Ishikawa (cell line): ENCODE results near the gene INPP5E.

Experiments
- CEBPB ChIP-seq: IDR thresholded peaks from 2 replicates; pipeline ENCODE4 v1.6.1; 2012
- CREB1 ChIP-seq: IDR thresholded peaks from 2 replicates; pipeline ENCODE4 v1.6.1; 2012; ENCODE audit warnings: low read depth
- EGR1 ChIP-seq: IDR thresholded peaks from 2 replicates; pipeline ENCODE4 v1.6.1; 2012
- EP300 ChIP-seq: IDR thresholded peaks from 2 replicates; pipeline ENCODE4 v1.6.1; 2012; ENCODE audit warnings: borderline replicate concordance
- FOXM1 ChIP-seq: IDR thresholded peaks from 2 replicates; pipeline ENCODE4 v1.6.1; 2012; ENCODE audit warnings: low read depth, borderline replicate concordance
- NFIC ChIP-seq: IDR thresholded peaks from 2 replicates; pipeline ENCODE4 v1.6.1; 2012
- RAD21 ChIP-seq: IDR thresholded peaks from 2 replicates; pipeline ENCODE4 v1.6.1; 2012; ENCODE audit warnings: low read depth
- TAF1 ChIP-seq: IDR thresholded peaks from 2 replicates; pipeline ENCODE4 v1.6.1; 2012; ENCODE audit warnings: low read depth, mild to moderate bottlenecking
- TCF12 ChIP-seq: IDR thresholded peaks from 2 replicates; pipeline ENCODE4 v1.6.1; 2012; ENCODE audit warnings: low read depth
- TEAD4 ChIP-seq: IDR thresholded peaks from 2 replicates; pipeline ENCODE4 v1.6.1; 2012
- YY1 ChIP-seq: IDR thresholded peaks from 2 replicates; pipeline ENCODE4 v1.6.1; 2012; ENCODE audit warnings: low read depth
- ZBTB7A ChIP-seq: IDR thresholded peaks from 2 replicates; pipeline ENCODE4 v1.6.1; 2012; ENCODE audit warnings: low read depth
- TF ChIP-seq, protein P1 (sequence below): IDR thresholded peaks from 2 replicates; pipeline ENCODE4 v1.6.1; 2012
- TF ChIP-seq, protein P2 (sequence below): IDR thresholded peaks from 2 replicates; pipeline ENCODE4 v1.6.1; 2012
- TF ChIP-seq, protein P3 (sequence below): IDR thresholded peaks from 2 replicates; pipeline ENCODE4 v1.6.1; 2012; ENCODE audit warnings: low read depth, mild to moderate bottlenecking

The INPP5E gene

DNA sequence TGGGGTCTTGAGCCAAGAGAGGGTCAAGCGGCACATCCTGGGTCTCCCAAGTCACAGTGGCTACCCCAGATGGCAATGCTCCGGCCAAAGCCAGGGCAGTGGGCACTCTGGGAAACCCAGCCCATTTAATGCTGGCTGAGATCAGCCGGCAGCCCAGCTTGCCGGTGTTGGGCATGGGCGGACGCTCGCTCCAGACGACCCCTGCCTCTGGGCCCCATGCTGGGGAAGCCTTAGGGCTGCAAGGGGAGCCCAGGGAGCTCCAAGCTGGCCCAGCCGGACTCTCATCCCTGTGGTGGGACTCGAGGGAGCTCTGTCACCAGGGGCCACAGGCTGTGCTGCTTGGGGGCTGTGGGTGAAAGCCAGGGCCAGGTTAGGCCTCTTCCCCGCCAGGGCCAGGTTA is 60.2 kb downstream of the INPP5E start:
- TF ChIP-seq TAF1: no peak
- TF ChIP-seq RAD21: no peak
- no peak for TF ChIP-seq FOXM1
- TF ChIP-seq CREB1: no peak
- no peak for TF ChIP-seq EP300
- TF ChIP-seq TCF12: no peak
- TF ChIP-seq, protein P1, sequence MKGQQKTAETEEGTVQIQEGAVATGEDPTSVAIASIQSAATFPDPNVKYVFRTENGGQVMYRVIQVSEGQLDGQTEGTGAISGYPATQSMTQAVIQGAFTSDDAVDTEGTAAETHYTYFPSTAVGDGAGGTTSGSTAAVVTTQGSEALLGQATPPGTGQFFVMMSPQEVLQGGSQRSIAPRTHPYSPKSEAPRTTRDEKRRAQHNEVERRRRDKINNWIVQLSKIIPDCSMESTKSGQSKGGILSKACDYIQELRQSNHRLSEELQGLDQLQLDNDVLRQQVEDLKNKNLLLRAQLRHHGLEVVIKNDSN: no peak
- TF ChIP-seq CEBPB: no peak
- no peak for TF ChIP-seq YY1
- TF ChIP-seq, protein P2, sequence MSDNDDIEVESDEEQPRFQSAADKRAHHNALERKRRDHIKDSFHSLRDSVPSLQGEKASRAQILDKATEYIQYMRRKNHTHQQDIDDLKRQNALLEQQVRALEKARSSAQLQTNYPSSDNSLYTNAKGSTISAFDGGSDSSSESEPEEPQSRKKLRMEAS: no peak
- TF ChIP-seq EGR1: no peak
- TF ChIP-seq ZBTB7A: no peak
- TF ChIP-seq, protein P3, sequence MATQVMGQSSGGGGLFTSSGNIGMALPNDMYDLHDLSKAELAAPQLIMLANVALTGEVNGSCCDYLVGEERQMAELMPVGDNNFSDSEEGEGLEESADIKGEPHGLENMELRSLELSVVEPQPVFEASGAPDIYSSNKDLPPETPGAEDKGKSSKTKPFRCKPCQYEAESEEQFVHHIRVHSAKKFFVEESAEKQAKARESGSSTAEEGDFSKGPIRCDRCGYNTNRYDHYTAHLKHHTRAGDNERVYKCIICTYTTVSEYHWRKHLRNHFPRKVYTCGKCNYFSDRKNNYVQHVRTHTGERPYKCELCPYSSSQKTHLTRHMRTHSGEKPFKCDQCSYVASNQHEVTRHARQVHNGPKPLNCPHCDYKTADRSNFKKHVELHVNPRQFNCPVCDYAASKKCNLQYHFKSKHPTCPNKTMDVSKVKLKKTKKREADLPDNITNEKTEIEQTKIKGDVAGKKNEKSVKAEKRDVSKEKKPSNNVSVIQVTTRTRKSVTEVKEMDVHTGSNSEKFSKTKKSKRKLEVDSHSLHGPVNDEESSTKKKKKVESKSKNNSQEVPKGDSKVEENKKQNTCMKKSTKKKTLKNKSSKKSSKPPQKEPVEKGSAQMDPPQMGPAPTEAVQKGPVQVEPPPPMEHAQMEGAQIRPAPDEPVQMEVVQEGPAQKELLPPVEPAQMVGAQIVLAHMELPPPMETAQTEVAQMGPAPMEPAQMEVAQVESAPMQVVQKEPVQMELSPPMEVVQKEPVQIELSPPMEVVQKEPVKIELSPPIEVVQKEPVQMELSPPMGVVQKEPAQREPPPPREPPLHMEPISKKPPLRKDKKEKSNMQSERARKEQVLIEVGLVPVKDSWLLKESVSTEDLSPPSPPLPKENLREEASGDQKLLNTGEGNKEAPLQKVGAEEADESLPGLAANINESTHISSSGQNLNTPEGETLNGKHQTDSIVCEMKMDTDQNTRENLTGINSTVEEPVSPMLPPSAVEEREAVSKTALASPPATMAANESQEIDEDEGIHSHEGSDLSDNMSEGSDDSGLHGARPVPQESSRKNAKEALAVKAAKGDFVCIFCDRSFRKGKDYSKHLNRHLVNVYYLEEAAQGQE: no peak
- no peak for TF ChIP-seq TEAD4
- no peak for TF ChIP-seq NFIC

GRCh38 chr9:136379003-136379287 is 60.7 kb downstream of the INPP5E start:
- no peak for TF ChIP-seq FOXM1
- TF ChIP-seq, protein P1: no peak
- no peak for TF ChIP-seq EP300
- TF ChIP-seq, protein P2: no peak
- TF ChIP-seq, protein P3: no peak
- TF ChIP-seq EGR1: no peak
- no peak for TF ChIP-seq CREB1
- no peak for TF ChIP-seq RAD21
- TF ChIP-seq YY1: no peak
- TF ChIP-seq TCF12: no peak
